GM12875 (cell line): ENCODE measurements around the gene RBMS1.

Experiments used
- H3K4me3 ChIP-seq: one replicate; pipeline ENCODE4 v1.5.1; 2011; ENCODE audit warnings: low read depth, low read length, control low read depth
- TF ChIP-seq, protein P1 (sequence below): IDR thresholded peaks from 2 replicates; pipeline ENCODE4 v1.5.1; 2011; ENCODE audit warnings: low read depth, mild to moderate bottlenecking, control low read depth, inconsistent platforms, low read length, moderate library complexity, borderline replicate concordance; ENCODE audit not compliant: insufficient read depth

RBMS1 gene

DNA sequence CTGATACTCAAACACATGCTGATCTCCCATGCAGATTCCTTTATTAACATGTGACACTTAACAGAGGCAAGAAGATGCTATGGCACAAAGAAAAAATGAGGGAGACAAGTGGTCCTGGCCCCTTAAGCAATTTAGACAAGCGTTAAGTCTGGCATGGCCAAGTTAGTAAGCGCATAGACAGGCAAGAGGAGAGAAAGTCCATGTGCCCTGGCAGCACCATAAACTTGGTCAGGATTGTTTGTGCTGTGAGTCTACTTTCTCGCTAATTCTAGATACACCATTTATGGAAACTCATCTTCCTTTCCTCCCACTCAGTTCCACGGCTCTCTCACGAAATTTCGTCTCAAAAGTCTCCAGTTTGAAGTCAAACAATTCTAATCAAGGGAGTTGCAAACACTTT is 138.9 kb downstream of the RBMS1 start:
- H3K4me3 ChIP-seq: no peak overlapping the region
- TF ChIP-seq, protein P1, sequence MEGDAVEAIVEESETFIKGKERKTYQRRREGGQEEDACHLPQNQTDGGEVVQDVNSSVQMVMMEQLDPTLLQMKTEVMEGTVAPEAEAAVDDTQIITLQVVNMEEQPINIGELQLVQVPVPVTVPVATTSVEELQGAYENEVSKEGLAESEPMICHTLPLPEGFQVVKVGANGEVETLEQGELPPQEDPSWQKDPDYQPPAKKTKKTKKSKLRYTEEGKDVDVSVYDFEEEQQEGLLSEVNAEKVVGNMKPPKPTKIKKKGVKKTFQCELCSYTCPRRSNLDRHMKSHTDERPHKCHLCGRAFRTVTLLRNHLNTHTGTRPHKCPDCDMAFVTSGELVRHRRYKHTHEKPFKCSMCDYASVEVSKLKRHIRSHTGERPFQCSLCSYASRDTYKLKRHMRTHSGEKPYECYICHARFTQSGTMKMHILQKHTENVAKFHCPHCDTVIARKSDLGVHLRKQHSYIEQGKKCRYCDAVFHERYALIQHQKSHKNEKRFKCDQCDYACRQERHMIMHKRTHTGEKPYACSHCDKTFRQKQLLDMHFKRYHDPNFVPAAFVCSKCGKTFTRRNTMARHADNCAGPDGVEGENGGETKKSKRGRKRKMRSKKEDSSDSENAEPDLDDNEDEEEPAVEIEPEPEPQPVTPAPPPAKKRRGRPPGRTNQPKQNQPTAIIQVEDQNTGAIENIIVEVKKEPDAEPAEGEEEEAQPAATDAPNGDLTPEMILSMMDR: no peak

DNA sequence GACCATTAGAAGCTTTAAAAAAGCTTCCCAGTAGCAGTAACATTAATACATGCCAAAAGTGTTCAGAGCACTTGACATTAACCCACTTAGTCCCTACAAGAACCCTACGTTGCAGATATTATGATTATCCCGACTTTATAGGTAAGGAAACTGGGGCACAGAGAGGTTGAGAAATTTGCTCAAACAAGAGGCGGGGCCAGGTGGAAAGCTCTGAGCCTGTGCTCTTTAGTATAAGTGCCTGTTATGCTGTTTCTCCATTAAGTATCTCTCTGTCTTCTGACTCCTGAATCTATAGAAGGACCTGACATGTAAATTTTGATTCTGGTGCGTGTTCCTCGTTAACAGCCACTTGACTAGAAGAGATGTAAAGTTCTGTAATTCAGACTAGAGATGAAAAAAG is 139.8 kb downstream of the RBMS1 start:
- TF ChIP-seq, protein P1: no peak
- H3K4me3 ChIP-seq: no peak overlapping the region

DNA sequence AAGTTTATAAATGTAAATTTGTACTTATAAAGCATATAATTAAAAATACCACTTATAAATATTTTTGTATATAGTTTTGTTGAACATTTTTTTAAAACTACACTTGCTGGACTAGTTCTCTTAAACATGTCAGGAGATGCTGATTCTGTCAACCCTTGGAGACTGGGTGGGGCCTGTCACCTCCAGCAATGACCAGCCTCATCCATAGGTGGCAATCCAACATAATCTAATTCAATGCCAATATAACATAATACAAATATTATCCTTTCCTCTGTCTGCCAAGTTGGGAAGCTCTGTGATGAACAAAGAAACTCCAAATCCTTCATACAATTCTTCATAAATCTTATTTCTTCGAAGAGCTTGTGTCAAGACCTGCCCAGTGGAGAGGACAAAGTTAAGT is 140.4 kb downstream of the RBMS1 start:
- TF ChIP-seq, protein P1: peak; percentile 32; the same call in 1 of the 2 replicates
- H3K4me3 ChIP-seq: no peak overlapping the region

DNA sequence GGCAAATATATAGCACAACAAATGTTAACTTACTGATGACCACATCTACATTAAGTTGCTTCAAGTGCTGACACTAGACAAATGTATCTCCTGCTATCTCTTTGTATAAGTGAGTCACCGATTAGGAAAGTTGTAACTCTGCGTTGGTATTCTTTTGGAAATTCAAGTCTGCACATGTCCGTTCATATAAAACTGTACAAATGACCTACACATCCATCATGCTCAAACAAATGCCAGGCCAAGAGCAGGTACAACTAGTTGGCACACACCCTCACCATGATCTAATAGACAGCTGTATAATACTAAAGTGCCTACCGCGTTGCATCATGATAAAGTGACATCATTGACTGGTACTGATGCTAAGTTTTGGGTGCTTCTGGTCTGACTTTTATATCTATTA is 141.1 kb downstream of the RBMS1 start:
- H3K4me3 ChIP-seq: no peak overlapping the region
- TF ChIP-seq, protein P1: no peak

DNA sequence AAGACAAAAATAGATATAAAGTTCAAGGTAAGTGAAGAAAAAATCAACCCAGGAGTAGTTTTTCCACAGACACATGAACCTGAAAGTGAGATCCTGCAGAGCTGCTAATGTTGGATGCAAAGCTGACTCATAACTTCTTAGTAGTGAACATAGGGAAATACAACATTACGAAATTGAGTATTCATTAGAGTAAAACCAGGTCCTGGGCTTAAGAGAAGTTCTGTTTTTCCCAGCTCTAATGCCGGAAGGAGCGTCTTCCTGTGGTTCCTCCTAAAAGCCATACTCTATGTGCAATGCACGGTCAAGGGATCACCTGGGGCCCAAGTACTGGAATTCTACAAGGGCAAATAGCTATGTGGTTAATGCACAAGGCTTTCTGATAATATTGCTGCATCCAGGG is 141.7 kb downstream of the RBMS1 start:
- H3K4me3 ChIP-seq: no peak overlapping the region
- TF ChIP-seq, protein P1: no peak

DNA sequence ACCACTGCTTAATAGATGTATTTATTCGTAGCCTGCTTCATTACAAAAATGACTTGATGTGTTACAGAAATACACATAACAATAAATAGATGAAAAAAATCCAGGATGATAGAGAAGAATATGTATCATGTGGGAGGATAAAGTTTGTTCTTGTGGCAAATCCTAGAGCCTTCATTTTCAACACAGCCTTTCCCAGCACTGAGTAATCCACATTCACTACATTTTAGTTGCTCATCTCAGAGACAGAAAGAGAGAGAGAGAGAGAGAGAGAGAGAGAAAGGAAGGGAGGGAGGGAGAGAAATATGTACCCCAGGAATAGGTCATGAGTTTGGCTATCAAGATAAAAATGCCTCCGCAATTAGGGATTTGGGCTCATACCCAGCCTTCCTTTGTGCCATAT is 144.3 kb downstream of the RBMS1 start:
- TF ChIP-seq, protein P1: no peak
- H3K4me3 ChIP-seq: no peak overlapping the region

DNA sequence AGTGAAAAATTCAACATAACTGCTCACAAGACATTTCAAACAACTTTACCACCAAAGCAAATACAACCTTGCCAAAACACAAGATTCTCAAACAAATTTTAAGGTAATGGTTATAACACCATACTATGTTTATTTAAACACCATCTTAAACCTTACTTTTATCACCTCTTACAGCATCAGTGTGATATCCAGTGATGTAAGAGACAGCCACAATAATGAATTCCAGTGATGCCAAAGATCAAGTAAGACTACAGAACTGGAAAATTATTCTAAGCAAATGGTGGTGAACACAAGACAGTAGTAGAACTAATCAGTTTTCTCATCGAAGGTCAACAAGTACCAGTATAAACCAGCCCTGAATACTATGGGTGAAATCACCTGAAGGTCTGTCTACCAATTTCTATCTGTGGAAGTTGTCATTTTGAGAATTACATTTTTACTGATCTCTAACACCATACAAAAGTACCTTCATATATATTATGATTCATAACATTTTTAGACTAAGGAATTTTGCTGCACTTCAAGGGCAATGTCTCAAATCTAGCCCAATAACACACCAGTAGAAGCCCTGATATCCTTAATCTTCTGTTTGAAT is 146.2 kb downstream of the RBMS1 start:
- TF ChIP-seq, protein P1: no peak
- H3K4me3 ChIP-seq: no peak overlapping the region
